HG03280 (cell line): ENCODE measurements around the gene DCN.
"Not testable (repeated sequence)": the region's sequence is repeated elsewhere in the genome, so short reads cannot be mapped to it uniquely, and the experiment has no call there.

Experiments
- ATAC-seq: cut with Tn5 transposase; IDR thresholded peaks from one replicate; pipeline ENCODE4 v1.9.1; 2021; ENCODE audit warnings: mild to moderate bottlenecking, moderate library complexity; ENCODE audit not compliant: unreplicated experiment

The DCN gene, protein sequence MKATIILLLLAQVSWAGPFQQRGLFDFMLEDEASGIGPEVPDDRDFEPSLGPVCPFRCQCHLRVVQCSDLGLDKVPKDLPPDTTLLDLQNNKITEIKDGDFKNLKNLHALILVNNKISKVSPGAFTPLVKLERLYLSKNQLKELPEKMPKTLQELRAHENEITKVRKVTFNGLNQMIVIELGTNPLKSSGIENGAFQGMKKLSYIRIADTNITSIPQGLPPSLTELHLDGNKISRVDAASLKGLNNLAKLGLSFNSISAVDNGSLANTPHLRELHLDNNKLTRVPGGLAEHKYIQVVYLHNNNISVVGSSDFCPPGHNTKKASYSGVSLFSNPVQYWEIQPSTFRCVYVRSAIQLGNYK

DNA sequence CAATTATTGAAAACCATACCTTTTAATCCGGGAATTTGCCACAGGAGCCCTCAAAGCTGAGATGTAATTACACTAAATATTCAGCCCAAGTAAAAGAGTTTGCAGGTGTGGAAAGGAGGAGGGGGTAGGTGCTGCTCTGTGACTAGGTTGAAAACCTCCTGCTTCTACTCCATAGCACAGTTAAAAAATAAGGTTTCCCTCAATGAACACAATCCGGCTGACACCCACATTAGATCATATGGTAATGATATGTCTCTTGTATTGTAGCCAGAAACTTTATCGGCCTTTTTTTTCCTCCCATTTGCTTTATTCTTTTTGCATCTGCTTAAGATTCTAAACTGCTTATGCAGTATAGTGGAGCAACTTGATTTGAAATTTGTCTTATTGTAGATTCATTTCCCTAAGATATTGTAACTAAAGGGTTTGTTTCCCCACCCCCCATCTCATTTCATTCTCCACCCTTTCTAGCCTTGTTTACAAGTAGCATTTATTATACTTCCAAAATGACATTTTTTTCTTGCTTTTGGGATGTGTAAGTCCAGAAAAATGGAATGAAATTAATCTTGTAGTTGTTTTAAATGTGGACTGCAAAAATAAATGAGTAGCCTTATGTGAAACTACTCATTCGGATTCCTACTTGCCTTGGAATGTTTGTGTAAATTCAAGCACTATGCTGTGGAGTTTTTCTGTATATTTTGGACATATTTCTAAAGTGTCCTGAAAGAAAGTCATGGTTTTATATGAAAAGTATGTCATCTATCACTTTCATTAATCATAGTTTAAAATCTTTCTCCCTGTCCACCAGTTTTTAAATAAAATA, at the start of gene DCN:
Gene DCN, minus strand, starts transcription at position 182 of the 820 bp plus-strand sequence. CDS start 4,265 bp downstream, outside the sequence.
- ATAC-seq = no peak

DNA sequence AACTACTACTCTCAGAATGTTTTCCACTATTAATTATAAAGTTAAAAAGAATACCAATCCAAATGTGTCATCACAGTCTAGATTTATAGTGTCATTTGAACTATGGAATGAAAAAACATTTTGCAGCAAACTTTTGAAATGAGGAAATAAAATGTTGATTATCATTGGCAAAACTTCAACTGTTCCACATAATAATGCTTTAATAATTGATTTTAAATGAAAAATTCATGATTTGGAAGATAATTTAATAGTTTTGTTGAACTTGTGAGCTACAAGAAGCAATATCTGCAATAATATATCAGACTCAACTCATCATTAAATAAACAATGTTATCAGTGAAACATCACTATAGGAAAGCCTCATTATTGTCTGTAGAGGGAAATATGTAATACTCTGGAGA, 48.2 kb upstream of the DCN start:
- ATAC-seq = no peak

DNA sequence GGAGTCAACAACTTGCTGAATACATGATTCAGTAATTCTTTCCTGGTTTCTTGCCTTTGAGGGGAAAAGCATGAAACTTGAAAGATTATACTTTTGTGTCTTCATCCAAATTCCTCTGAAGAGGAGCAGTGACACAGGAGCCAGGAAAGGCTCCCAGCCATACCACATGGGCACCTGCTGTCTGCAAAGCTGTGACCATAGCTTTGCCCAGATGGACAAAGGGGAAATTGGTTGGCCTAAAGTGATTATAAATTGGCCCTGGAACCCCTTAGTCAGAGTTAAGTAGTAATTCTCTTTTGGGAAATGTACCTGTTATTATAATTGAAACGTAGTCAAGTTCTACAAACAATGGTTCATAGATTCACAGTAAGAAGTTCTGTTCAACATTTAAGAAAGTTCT, 44.3 kb upstream of the DCN start:
- ATAC-seq = no peak

DNA sequence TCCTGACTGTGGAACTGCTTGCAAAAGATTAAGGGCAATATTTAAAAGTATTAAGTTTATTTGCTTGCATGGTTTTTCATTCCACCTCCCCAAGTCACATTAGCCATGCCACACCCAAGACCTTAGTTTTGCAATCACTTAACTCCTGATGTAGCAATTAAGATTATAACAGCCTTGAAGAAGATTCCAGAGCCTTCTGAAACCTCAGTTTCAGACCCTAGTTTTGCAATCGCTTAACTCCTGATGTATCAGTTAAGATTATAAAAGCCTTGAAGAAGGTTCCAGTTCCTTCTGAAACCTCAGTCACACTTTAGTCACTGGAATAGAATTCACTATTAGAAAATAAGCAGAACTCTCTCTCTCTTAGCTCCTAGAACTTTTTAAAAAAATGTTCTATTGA, 42.7 kb upstream of the DCN start:
- ATAC-seq = no peak

DNA sequence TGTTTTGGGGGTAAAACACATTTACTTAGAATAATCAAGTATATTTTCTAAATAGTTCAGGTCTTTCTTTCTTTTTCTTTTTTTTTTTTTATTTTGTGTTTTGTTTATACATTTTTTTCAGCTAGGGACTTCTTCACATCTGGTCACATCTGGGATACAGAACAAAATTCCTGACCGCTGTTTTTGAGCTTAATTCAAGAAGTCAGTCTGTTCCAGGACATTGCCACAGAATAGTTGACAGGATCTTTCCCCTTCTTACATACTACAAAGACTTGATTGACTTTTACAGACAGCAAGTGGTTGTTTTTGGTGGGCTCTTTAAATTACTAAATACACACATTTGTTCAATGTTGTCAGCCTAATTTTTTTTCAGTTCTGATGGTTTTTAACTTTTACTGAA, 41.8 kb upstream of the DCN start:
- no peak for ATAC-seq

DNA sequence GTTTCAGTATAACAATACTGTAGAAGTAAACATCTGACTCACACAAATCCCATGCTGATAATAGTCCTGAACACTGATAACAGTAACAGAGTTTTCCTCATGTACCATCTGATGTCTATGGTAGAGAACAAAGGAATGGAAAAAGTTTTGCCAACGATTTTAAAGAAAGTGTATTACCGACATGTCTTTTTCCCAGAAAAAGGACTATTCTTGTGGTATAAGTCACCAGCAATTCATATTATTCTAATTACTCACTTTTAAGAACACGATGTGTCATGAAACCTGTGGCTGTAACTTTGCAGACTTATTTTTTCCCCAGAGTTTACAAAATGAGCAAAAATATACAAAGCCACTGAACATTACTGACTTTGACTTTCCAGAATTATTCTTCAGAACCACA, 40.1 kb upstream of the DCN start:
- no peak for ATAC-seq

DNA sequence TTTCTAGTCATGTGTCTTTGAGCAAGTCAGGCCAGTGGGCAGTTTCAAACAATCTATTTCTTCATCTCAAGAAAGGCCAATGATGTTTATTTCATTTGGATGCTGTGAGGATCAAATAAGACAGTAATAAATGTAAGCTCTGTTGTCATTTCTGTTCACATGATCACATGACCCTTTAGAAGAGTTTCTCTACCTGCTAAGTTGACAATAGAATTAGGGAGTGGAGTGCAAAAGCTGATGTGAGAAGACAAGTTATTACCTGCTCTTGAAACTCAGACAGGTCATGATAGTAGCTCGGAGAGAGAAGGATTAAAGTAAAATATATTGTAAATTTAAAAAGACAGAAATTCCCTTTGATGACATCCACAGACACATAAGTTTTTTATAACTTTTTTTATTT, 37.3 kb upstream of the DCN start:
- ATAC-seq = no peak

DNA sequence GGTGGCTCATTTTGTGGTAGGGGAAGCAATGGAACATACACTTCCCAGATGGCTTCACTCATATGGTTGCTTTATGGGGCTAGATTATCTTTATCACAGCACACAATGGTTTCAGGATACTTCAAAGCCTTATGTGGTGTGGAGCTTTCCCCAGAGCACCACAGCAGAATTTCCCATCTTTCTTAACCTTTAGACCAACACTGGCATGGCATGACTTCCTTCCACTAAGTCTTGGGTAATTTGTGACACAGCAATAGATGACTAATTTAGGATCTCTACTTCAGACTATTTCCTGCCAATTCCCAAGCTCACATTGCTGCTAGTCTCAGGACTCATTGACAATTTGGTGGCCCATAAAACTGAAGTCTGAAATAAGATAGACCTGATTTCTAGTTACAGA, 36.9 kb upstream of the DCN start:
- ATAC-seq = no peak

DNA sequence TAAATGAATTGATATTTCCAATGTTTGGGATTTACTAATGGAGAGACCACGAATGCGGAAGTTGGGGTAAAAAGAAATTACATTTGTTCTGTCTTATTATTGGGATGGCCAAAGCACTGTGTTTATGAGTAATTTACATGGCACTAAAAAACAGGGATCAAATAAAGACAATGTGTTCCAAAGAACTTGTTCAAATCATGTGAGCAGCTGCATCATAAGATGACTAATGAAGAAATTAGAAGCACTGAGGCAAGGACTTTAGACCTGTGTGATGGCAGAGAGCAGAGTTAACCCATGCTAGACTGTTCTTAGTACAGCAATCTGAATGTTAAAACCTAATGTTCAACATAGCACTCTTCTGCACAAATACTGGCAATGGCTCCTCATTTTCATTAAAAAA, 34.3 kb upstream of the DCN start:
- no peak for ATAC-seq

DNA sequence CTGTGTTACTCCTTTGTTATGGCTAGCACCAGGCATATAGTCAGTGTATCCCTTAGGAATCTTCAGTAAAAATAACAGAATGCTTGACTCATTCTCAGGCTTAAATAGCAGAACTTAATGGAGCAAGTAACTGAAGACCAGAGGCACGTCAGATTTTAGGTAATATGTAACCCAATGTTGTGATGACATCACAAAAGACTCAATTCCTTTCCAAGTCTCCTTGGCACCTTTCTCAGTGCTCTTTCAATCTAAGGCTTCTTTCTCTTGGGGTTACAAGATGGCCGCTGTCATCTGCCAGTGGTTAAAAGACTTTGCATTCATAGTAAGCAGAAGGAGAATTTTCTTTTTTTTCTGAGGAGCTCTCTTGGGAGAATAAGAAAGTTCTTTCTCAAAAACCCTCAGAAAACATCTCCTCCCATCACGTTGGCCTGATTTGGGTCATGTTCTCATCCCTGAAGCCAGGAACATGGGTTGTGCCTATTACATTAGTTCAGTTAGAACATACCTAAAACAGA, 33.4 kb upstream of the DCN start:
- ATAC-seq = no peak

DNA sequence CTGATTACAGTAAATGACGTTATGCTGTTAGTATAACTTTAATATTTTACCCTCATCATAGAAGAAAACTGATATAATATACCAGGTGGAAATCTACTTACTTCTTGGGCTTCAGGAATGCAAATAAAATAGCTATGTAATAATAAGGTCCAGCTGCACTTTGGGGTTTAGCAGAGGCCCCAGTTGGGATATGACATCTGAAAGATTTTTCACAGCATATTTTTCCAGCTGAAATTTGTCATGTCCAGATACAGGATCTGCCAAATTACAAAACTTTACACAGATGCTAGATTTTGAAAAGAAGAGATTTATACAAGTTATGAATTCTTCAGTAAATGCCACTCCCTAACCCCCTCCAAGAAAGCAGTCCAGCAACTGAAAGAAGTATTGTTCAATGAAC, 29.2 kb upstream of the DCN start:
- no peak for ATAC-seq

DNA sequence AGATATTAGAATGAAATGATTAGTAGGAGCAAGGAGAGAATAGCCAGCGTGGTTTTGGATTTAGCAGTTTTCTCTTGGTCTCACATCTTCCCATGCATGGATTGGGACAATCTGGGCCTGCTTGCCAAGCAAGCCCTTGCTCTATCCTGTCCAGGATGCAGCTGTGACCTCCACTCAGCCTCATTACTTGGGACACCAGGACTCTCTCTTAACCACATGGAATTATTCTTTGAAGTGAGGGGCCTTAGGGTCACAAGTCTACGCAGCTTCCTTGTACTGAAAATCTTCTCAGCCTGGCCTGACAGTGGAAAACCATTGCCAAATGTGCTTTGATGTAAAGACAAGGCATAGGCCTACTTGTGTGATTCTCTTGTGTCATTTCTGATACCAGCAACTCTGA, 28.0 kb upstream of the DCN start:
- no peak for ATAC-seq

DNA sequence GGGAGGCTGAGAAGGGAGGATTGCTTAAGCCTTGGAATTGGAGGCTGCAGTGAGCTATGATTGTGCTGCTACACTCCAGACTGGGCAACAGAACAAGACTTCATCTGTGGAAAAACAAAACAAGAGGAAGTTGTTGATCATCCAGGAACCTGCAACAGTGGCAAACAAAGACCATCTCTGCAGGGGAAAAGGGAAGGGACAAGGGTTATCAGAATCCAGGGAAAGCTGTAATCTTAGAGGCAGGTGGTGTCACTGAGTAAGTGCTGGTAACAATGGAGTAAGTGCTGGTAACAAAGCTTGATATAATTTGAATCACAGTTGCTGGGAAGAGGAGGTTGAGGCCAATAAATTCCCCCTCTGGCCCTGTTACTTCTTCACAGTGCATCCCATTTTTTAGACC, 27.5 kb upstream of the DCN start:
- no peak for ATAC-seq

DNA sequence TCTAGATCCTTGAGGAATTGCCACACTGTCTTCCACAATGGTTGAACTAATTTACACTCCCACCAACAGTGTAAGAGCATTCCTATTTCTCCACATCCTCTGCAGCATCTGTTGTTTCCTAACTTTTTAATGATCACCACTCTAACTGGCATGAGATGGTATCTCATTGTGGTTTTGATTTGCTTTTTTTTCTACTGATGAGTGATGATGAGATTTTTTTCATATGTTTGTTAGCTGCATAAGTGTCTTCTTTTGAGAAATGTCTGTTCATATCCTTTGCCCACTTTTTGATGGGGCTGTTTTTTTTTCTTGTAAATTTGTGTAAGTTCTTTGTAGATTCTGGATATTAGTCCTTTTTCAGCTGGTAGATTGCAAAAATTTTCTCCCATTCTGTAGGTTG, 24.7 kb upstream of the DCN start:
- ATAC-seq = not testable (repeated sequence)

DNA sequence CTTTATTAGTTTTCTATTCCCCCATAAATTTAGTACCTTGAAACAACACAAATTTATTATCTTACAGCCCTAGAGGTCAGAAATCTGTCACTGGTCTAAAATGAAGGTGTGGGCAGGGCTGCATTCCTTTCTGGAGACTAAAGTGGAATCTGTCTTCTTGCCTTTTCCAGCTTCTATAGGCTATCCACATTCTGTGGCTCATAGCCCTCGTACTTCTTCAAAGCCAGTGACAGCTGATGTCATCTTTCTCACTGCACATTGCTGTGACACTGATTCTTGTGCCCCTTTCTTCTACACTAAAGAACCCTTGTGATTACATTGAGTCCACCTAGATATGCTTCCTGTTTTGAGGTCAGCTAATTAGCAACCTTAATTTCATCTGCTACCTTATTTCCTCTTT, 23.2 kb upstream of the DCN start:
- ATAC-seq = no peak

DNA sequence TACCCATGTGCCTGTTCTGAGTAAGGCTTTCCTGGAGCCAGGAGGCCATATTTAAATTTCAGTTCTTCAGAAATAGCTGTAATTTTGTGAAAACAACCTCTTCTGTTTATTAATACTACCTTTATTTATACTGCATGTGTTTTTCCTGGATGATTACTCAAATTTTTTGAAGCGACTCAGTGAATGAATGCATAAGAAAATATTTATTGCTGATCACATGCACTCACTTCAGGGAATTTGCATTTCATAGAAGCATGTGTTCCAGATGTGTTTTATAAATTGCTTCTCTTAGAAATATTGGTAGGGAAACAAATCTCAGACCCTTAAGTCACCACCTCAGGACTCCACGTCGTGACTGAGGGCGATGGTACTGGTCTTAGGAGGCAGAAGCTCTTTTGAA, 21.8 kb upstream of the DCN start:
- no peak for ATAC-seq

DNA sequence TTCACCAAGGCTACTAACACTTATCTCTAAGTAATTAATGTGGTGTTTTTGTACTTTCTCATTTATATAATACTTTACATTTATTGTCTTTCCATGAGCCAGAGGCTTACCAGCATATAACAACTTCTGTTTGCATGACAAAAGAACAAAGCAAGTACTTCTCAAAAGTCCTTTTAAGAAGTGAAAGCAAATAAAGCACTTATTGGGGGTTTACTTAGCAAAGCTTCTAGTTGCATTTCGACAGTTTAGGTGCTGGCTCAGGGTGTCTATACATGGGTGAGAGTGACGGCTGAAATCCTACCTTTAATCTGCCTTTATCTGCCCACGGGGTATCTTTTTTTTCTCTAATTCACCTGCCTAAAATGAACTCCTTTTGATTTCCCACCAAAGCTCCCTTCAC, 21.0 kb upstream of the DCN start:
- ATAC-seq = no peak

DNA sequence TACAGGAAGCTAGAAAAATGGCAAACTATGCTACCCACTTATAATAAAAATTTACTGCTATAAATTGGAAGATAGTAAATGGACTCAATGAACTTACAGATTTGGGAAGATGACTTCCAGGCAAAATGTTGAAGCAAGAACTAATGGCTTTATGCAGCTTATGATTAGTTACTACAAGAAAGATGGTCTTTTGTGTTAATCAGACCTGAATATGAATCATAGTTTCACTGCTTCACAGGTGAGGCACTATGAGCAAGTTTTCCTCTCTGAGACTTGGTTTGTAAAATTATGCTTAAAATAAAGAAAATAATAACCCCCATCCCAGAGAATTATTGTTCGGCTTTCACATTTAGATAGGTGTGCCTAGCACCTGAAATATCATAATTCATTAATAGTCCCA, 19.8 kb upstream of the DCN start:
- no peak for ATAC-seq

DNA sequence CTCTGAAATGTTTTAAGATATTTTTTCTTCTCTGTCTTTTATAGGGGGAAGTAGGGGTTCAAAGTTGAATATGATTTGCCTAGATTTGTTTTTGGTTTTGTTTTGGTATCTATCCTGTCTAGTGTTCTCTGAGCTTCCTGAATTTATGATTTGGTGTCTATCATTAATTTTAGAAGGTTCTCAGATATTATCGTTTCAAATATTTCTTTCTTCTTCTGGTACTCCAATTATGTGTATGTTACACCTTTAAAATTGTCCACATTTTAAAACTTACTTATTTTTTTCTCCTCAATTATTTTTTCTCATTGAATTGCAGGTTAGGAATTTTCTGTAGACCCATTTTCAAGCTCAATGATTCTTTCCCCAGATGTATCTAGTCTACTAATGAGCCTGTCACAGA, 13.8 kb upstream of the DCN start:
- ATAC-seq = no peak

DNA sequence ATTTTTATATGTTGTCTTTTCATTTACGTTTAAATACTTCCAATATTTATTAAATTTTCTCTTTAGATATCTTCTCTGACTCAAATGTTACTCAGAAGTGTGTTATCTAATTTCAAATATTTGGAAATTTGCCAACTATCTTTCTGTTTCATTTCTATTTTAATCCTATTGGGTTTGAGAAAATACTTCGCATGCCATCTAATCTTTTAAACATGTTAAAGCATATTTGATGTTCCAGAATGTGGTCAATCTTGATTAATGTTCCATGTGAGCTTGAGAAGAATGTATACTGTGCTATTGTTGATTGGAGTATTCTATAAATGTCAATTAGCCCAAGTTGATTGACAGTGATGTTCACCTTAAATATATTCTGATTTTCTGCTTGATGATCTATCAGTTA, 11.9 kb upstream of the DCN start:
- ATAC-seq = no peak

DNA sequence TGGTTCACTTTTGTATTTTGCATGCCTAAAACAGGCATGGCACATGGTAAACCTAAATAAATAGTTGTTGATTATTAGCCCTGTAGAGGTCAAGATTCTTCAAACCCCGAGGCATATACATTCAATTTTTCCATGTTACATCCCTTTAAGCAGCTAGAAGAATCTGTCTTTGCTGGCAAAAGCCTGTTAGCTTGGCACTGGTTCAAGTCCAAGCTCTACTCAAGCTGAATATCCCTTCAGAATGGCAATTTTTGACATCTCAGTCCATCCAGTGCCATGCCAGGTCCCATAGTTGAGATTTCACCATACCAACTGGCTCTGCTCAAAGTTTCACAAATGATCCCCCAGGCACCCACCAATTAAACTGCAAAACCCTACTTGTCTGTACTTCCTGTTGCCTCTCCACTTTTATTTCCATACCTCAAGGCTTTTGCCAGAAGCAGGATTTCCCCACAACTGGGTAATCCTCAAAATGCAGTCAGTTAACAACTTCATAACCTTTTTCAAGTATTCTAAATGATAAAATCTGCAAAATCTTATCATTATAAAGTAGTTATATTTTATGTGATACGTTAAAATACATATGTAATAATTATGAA, 9.0 kb upstream of the DCN start:
- no peak for ATAC-seq

DNA sequence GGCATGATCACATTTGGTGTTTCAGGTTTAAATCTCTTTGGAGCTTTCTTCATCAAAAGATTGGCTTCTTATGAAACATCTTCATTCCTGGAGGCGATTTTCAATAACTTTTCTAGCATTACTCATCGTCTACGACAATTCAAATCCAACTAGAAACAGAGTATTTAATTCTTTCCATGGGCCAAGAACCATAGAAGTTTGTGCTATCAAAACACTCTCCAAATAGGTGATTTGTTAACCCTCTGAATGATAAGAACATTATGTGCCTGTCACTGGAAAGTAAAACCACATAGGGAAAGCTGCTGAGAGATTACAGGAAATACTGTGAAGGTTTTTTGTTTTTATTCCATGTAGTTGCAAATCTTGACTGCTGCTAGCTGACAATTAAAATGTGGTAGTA, 6.9 kb upstream of the DCN start:
- ATAC-seq = no peak
